Ishikawa (cell line): ENCODE measurements around the gene ATP5PD.
A peak's percentile ranks its signal among the peaks of the same experiment; 100 is the strongest.

ENCODE experiments used
- CEBPB ChIP-seq: IDR thresholded peaks from 2 replicates; pipeline ENCODE4 v1.6.1; 2012
- CREB1 ChIP-seq: IDR thresholded peaks from 2 replicates; pipeline ENCODE4 v1.6.1; 2012; ENCODE audit warnings: low read depth
- EGR1 ChIP-seq: IDR thresholded peaks from 2 replicates; pipeline ENCODE4 v1.6.1; 2012
- EP300 ChIP-seq: IDR thresholded peaks from 2 replicates; pipeline ENCODE4 v1.6.1; 2012; ENCODE audit warnings: borderline replicate concordance
- FOXM1 ChIP-seq: IDR thresholded peaks from 2 replicates; pipeline ENCODE4 v1.6.1; 2012; ENCODE audit warnings: low read depth, borderline replicate concordance
- MAX ChIP-seq: IDR thresholded peaks from 2 replicates; pipeline ENCODE4 v1.6.1; 2012
- NFIC ChIP-seq: IDR thresholded peaks from 2 replicates; pipeline ENCODE4 v1.6.1; 2012
- RAD21 ChIP-seq: IDR thresholded peaks from 2 replicates; pipeline ENCODE4 v1.6.1; 2012; ENCODE audit warnings: low read depth
- REST ChIP-seq: IDR thresholded peaks from 2 replicates; pipeline ENCODE4 v1.6.1; 2012; ENCODE audit warnings: low read depth, mild to moderate bottlenecking
- TAF1 ChIP-seq: IDR thresholded peaks from 2 replicates; pipeline ENCODE4 v1.6.1; 2012; ENCODE audit warnings: low read depth, mild to moderate bottlenecking
- TCF12 ChIP-seq: IDR thresholded peaks from 2 replicates; pipeline ENCODE4 v1.6.1; 2012; ENCODE audit warnings: low read depth
- TEAD4 ChIP-seq: IDR thresholded peaks from 2 replicates; pipeline ENCODE4 v1.6.1; 2012
- USF1 ChIP-seq: IDR thresholded peaks from 2 replicates; pipeline ENCODE4 v1.6.1; 2012
- YY1 ChIP-seq: IDR thresholded peaks from 2 replicates; pipeline ENCODE4 v1.6.1; 2012; ENCODE audit warnings: low read depth
- ZBTB7A ChIP-seq: IDR thresholded peaks from 2 replicates; pipeline ENCODE4 v1.6.1; 2012; ENCODE audit warnings: low read depth

Gene ATP5PD

GRCh38 chr17:75087182-75087557, 40.4 kb upstream of the ATP5PD start:
- no peak for TF ChIP-seq CREB1

GRCh38 chr17:75086496-75087181, 39.9 kb upstream of the ATP5PD start:
- TF ChIP-seq RAD21 (0 out of 2 replicates have a peak, but pooled peaks have one; percentile 2), NFIC (no peak), EP300 (no peak), FOXM1 (no peak)

- TF ChIP-seq NFIC (peak; percentile 51), CEBPB (0 out of 2 replicates have a peak, but pooled peaks have one; percentile 6), YY1 (no peak)
Observed at GRCh38 chr17:75084039-75084660, 37.4 kb upstream of the ATP5PD start.

GRCh38 chr17:75082683-75083082, 35.9 kb upstream of the ATP5PD start:
- TF ChIP-seq USF1 (no peak), EGR1 (no peak), YY1 (no peak), TEAD4 (no peak), TCF12 (no peak)

GRCh38 chr17:75081611-75082540, 35.1 kb upstream of the ATP5PD start:
- no peak for TF ChIP-seq TCF12
- no peak for TF ChIP-seq REST
- no peak for TF ChIP-seq NFIC
- no peak for TF ChIP-seq USF1
- TF ChIP-seq ZBTB7A = no peak
- no peak for TF ChIP-seq RAD21

- TF ChIP-seq YY1 = no peak
- TF ChIP-seq REST = no peak
- TF ChIP-seq TAF1 = no peak
- TF ChIP-seq ZBTB7A = no peak
- TF ChIP-seq CREB1 = no peak
- TF ChIP-seq MAX = no peak
- TF ChIP-seq TEAD4 = no peak
- no peak for TF ChIP-seq EGR1
- TF ChIP-seq NFIC = no peak
- TF ChIP-seq EP300 = no peak
- no peak for TF ChIP-seq TCF12
- TF ChIP-seq CEBPB = no peak
Observed at GRCh38 chr17:75079023-75079373, 32.2 kb upstream of the ATP5PD start.
